HFF-Myc (cell line): ENCODE data around the gene RBM39.
A peak's percentile ranks its signal among the peaks of the same experiment; 100 is the strongest.

Experiments
- DNase-seq: peaks from one replicate; pipeline ENCODE4 v3.0.0-alpha.2; 2011; ENCODE audit warnings: low read depth; ENCODE audit errors: extremely low read depth
- H3K4me3 ChIP-seq: replicated peaks from 2 replicates; pipeline ENCODE4 v1.5.1; 2011; ENCODE audit warnings: low read depth, mild to moderate bottlenecking, control low read depth, low read length
- CTCF ChIP-seq: IDR thresholded peaks from 2 replicates; pipeline ENCODE4 v1.5.1; 2012; ENCODE audit warnings: mild to moderate bottlenecking, low read depth, low read length, control low read depth; ENCODE audit errors: missing control alignments

Gene RBM39

GRCh38 chr20:35664466-35665206 is 77.4 kb downstream of the RBM39 start, which contains the start of the genes CPNE1 and RBM12:
Gene CPNE1 (minus strand): TSS chr20:35664900. CDS start chr20:35632923, 31,977 bp downstream.
Gene RBM12 (minus strand): TSS chr20:35664900. CDS start chr20:35655322, 9,578 bp downstream.
- peak within 1 kb of the TSS; percentile 99 for H3K4me3 ChIP-seq
- TF ChIP-seq CTCF = no peak
- peak; percentile 85 for DNase-seq

GRCh38 chr20:35663516-35664465 is 78.3 kb downstream of the RBM39 start:
- TF ChIP-seq CTCF = no peak

GRCh38 chr20:35662551-35662950 is 79.5 kb downstream of the RBM39 start:
- DNase-seq = no peak
- peak overlapping the region; percentile 99 for H3K4me3 ChIP-seq
- TF ChIP-seq CTCF = no peak

More at GRCh38 chr20:35663516-35664465, 78.3 kb downstream of the RBM39 start:
- DNase-seq = peak; percentile 11
- peak overlapping the region; percentile 99 for H3K4me3 ChIP-seq

GRCh38 chr20:35661908-35662307 is 80.2 kb downstream of the RBM39 start:
- TF ChIP-seq CTCF = no peak
- DNase-seq = no peak
- peak overlapping the region; percentile 99 for H3K4me3 ChIP-seq

- no peak for DNase-seq
- no peak for TF ChIP-seq CTCF
- H3K4me3 ChIP-seq = no peak overlapping the region; the same call in 1 of the 2 replicates
Measured at GRCh38 chr20:35661053-35661452, 81.0 kb downstream of the RBM39 start.

GRCh38 chr20:35660122-35660937 is 81.7 kb downstream of the RBM39 start:
- no peak overlapping the region for H3K4me3 ChIP-seq
- no peak for DNase-seq
- no peak for TF ChIP-seq CTCF
